ENCODE data around the gene PDCL2. TPM values are rescaled to one million over a fixed set of nuclear protein-coding genes. Genes with fewer than 3 reads are reported as not detected.

Gene PDCL2, protein sequence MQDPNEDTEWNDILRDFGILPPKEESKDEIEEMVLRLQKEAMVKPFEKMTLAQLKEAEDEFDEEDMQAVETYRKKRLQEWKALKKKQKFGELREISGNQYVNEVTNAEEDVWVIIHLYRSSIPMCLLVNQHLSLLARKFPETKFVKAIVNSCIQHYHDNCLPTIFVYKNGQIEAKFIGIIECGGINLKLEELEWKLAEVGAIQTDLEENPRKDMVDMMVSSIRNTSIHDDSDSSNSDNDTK
- total RNA-seq, result not detected in 2 replicates
- long read RNA-seq, result 0 reads

DNA sequence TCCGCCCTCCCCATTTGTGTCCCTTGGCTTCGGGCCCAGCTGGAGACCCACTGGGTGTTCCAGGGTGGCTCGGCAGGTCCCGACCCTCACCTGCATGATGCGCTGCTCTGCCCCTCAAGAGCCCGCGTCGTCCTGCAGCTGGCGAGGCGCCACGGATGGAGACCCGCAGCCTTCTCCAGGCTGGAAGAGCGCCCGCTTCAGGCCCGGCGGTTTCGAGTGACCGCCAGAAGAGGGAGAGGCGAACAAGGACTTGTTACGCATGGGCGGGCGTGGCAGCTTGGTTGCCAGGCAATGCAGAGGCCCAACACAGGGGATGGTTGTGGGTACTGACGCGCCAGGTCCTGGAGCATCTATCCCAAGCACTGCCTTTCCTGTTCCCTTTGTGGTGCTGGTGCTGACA, at the start of gene PDCL2:
PDCL2 (minus strand) TSS at position 232 of the 400 bp plus-strand sequence; CDS start at position 96, 136 bp downstream.
- peaks cover 12% of the 10 kb centered on the region for H3K9me3 Mint-ChIP-seq (ENCODE audit: unreplicated experiment)
- TF ChIP-seq CTCF (IDR thresholded peaks at IDR 0.05), result no peak
- H3K36me3 Mint-ChIP-seq (ENCODE audit: unreplicated experiment), result no peaks in the 10 kb centered on the region
- H3K4me1 Mint-ChIP-seq (ENCODE audit: unreplicated experiment), result no peaks in the 10 kb centered on the region
- no peak for DNase-seq (ENCODE audit: extremely low spot score, unreplicated experiment)
- no peak within 1 kb of the TSS for H3K4me3 Mint-ChIP-seq (ENCODE audit: unreplicated experiment)
- peaks cover 19% of the 10 kb centered on the region for H3K27me3 Mint-ChIP-seq (ENCODE audit: unreplicated experiment)
- no peak within 1 kb of the TSS for H3K27ac Mint-ChIP-seq (ENCODE audit: unreplicated experiment)

- Mint-ChIP-seq H3K27ac (ENCODE audit: unreplicated experiment) (no peak overlapping the region), H3K27me3 (ENCODE audit: unreplicated experiment) (peaks cover 47% of the 10 kb centered on the region), H3K9me3 (ENCODE audit: unreplicated experiment) (no peaks in the 10 kb centered on the region), H3K4me1 (ENCODE audit: unreplicated experiment) (peaks cover 24% of the 10 kb centered on the region), H3K36me3 (ENCODE audit: unreplicated experiment) (no peaks in the 10 kb centered on the region), H3K4me3 (ENCODE audit: unreplicated experiment) (no peak overlapping the region)
- TF ChIP-seq CTCF (IDR thresholded peaks at IDR 0.05), result no peak
- DNase-seq (ENCODE audit: extremely low spot score, unreplicated experiment), result no peak
Measured at GRCh38 chr4:55637272-55637820, 45.3 kb upstream of the PDCL2 start.

DNA sequence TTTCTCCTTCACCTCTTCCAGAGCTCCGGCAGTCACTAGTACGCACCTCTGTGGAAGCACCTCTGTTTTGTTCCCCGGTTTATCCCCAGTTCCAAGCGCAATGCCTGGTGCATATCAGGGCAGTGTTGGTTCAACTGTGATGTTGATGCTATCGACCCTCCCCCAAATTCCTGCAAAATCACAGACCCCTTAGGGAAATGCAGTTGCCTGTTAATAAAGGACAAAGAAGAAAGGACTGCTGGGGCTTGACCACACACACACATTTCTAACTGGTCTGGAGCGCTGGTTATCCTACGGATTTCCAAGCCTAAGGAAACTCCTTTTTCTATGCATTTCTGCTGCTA, 44.6 kb upstream of the PDCL2 start:
- Mint-ChIP-seq H3K27me3 (ENCODE audit: unreplicated experiment) (peaks cover 53% of the 10 kb centered on the region), H3K4me3 (ENCODE audit: unreplicated experiment) (peak overlapping the region; percentile 74), H3K9me3 (ENCODE audit: unreplicated experiment) (peaks cover 4% of the 10 kb centered on the region), H3K27ac (ENCODE audit: unreplicated experiment) (no peak overlapping the region), H3K36me3 (ENCODE audit: unreplicated experiment) (no peaks in the 10 kb centered on the region), H3K4me1 (ENCODE audit: unreplicated experiment) (peaks cover 24% of the 10 kb centered on the region)
- no peak for DNase-seq (ENCODE audit: extremely low spot score, unreplicated experiment)
- TF ChIP-seq CTCF (IDR thresholded peaks at IDR 0.05), result no peak

DNA sequence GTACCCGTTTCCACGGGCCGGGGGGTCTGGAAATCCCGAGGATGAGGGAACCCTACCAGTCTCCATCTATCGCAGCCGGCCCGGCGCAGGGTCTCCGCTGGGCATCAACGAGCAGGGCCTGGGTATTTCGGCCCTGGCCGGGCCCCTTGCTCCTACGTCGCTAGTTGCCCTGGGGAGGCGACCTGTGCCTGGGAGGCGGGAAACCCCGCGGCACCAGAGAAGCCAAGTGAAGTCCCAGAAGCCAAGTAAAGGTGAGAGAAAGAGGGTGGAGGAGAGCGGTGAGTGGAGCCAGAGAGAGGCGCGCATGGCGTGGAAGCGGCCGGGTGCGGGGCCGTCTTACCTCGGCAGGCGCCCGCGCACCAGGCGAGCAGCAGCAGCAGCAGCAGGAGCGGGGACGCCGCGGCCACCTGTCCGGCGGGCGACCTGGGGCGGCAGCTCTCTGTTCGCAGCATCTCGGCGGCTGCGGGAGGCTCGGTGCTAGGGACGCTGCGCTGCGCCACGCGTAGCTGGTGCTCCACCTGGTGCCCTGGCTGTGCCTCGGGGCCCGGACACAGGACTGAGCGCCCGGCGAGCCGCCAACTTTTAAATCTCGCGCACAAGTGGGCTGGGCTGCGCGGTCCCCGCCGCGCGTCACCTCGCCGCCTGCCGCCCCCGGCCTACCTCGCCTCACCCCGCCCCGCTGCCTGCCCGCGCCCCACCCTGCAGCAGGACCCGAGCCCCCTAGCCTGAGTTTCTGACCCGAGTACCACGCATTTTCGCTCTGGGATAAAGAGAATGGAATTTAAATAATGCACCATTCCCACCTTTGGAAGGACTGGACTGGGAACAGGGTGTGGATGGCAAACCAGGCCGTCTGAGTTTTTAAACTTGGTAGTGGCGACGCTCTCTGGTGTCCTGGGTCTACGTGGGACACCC, 44.0 kb upstream of the PDCL2 start, which contains the start of gene NMU:
NMU (minus strand) TSS at position 558 of the 915 bp plus-strand sequence; CDS start at position 452, 106 bp downstream.
- Mint-ChIP-seq H3K27ac (ENCODE audit: unreplicated experiment) (no peak within 1 kb of the TSS), H3K9me3 (ENCODE audit: unreplicated experiment) (peaks cover 9% of the 10 kb centered on the region), H3K27me3 (ENCODE audit: unreplicated experiment) (peaks cover 60% of the 10 kb centered on the region), H3K4me3 (ENCODE audit: unreplicated experiment) (peak within 1 kb of the TSS; percentile 74), H3K4me1 (ENCODE audit: unreplicated experiment) (peaks cover 24% of the 10 kb centered on the region), H3K36me3 (ENCODE audit: unreplicated experiment) (no peaks in the 10 kb centered on the region)
- DNase-seq (ENCODE audit: extremely low spot score, unreplicated experiment), result no peak
- peak; percentile 8 for TF ChIP-seq CTCF (IDR thresholded peaks at IDR 0.05)

DNA sequence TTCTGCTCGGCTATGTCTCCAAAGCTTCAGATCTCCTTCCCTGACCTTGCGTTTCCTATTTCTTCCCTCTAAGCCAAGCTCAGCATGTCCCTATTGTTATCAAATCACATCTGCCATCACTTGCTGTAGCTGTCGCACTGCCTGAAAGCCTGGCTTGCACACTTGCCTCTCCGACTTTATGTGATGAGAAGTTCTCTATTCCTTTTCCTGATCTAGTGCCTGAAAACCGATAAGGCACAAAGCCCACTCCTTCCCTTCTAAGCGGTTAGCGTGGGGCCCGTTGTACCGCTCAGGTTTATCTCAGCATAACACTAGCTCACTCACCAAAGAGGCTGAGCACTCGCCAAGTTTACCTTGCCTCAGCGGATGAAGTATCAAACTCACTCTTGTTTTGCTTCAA, 43.2 kb upstream of the PDCL2 start:
- Mint-ChIP-seq H3K27ac (ENCODE audit: unreplicated experiment) (no peak overlapping the region), H3K4me1 (ENCODE audit: unreplicated experiment) (peaks cover 24% of the 10 kb centered on the region), H3K36me3 (ENCODE audit: unreplicated experiment) (no peaks in the 10 kb centered on the region), H3K27me3 (ENCODE audit: unreplicated experiment) (peaks cover 62% of the 10 kb centered on the region), H3K9me3 (ENCODE audit: unreplicated experiment) (peaks cover 15% of the 10 kb centered on the region), H3K4me3 (ENCODE audit: unreplicated experiment) (peak overlapping the region; percentile 68)
- TF ChIP-seq CTCF (IDR thresholded peaks at IDR 0.05), result no peak
- no peak for DNase-seq (ENCODE audit: extremely low spot score, unreplicated experiment)

Measured in osteocyte (in vitro differentiated cells).